CD14-positive monocyte (primary cell): ENCODE results near the gene SPIRE1. TPM values are rescaled to one million over a fixed set of nuclear protein-coding genes. Genes with fewer than 3 reads are reported as not detected.

ENCODE experiments used
- DNase-seq, 3 donors: peaks; one replicate each; pipeline ENCODE4 v3.0.0-alpha.2; 2011 to 2022
- H2AFZ ChIP-seq: 2 replicates; pipeline ENCODE4 v1.6.0; 2012; ENCODE audit warnings: mild to moderate bottlenecking, low read depth, low read length, inconsistent platforms; ENCODE audit not compliant: insufficient read depth, poor library complexity, severe bottlenecking
- H3K27ac ChIP-seq, 2 donors: 1 replicate in 1 of 2; 2 replicates in 1 of 2; pipeline ENCODE4 v1.5.1; 2012 to 2013; ENCODE audit warnings: low read length in 2 of 2, control low read depth in 1 of 2, inconsistent platforms in 1 of 2, low read depth in 1 of 2, mild to moderate bottlenecking in 1 of 2
- H3K27me3 ChIP-seq, 2 donors: one replicate each; pipeline versions ENCODE4 v1.6.0 to v1.6.1; 2011 to 2013; ENCODE audit warnings: low read length in 2 of 2; ENCODE audit not compliant: control insufficient read depth in 2 of 2, insufficient read depth in 2 of 2
- H3K36me3 ChIP-seq, 2 donors: replicated peaks in 1 of 2; 1 replicate in 1 of 2; 2 replicates in 1 of 2; pipeline versions ENCODE4 v1.5.1 to v1.6.1; 2012 to 2013; ENCODE audit warnings: low read length in 2 of 2, control low read depth in 1 of 2, inconsistent platforms in 1 of 2, mild to moderate bottlenecking in 1 of 2; ENCODE audit not compliant: insufficient read depth in 2 of 2, control insufficient read depth in 1 of 2
- H3K4me1 ChIP-seq, 2 donors: 1 replicate in 1 of 2; 2 replicates in 1 of 2; pipeline versions ENCODE4 v1.5.1 to v1.6.1; 2012 to 2013; ENCODE audit warnings: low read length in 2 of 2, control low read depth in 1 of 2, inconsistent platforms in 1 of 2, mild to moderate bottlenecking in 1 of 2, moderate library complexity in 1 of 2; ENCODE audit not compliant: insufficient read depth in 2 of 2, control insufficient read depth in 1 of 2
- H3K4me2 ChIP-seq: replicated peaks from 2 replicates; pipeline ENCODE3; 2012; ENCODE audit warnings: low read length, moderate library complexity, mild to moderate bottlenecking; ENCODE audit not compliant: poor library complexity, severe bottlenecking; ENCODE audit errors: extremely low read depth
- H3K4me3 ChIP-seq, 3 experiments: fragments of 200-600 bp in 1 of 3; sonication (generic) in 1 of 3; replicated peaks in 1 of 3; 1 replicate in 2 of 3; 2 replicates in 1 of 3; pipeline ENCODE4 v1.5.1; 2011 to 2013; ENCODE audit warnings: low read length in 3 of 3, mild to moderate bottlenecking in 3 of 3, control low read depth in 2 of 3, low read depth in 2 of 3, inconsistent platforms in 1 of 3, moderate library complexity in 1 of 3
- H3K79me2 ChIP-seq: 2 replicates; pipeline ENCODE4 v1.6.0; 2012; ENCODE audit warnings: mild to moderate bottlenecking, control low read depth, inconsistent platforms, low read length, moderate library complexity; ENCODE audit not compliant: insufficient read depth
- H3K9ac ChIP-seq: 2 replicates; pipeline ENCODE4 v1.6.0; 2017; ENCODE audit warnings: low read length, mild to moderate bottlenecking; ENCODE audit not compliant: insufficient read depth, poor library complexity, severe bottlenecking
- H3K9me3 ChIP-seq, 2 donors: replicated peaks in 1 of 2; 1 replicate in 1 of 2; 2 replicates in 1 of 2; pipeline versions ENCODE4 v1.5.1 to v1.6.1; 2012 to 2013; ENCODE audit warnings: low read length in 2 of 2, control low read depth in 1 of 2; ENCODE audit not compliant: control insufficient read depth in 1 of 2, insufficient read depth in 1 of 2
- H4K20me1 ChIP-seq: 2 replicates; pipeline ENCODE4 v1.6.0; 2012; ENCODE audit warnings: mild to moderate bottlenecking, low read length, control low read depth, moderate library complexity; ENCODE audit not compliant: insufficient read depth
- H3K27ac Mint-ChIP-seq, 7 donors: one replicate each; pipeline ENCODE4 v1.8.0; 2020; ENCODE audit warnings: mild to moderate bottlenecking in 7 of 7, mixed read lengths in 7 of 7, moderate library complexity in 6 of 7, inconsistent platforms in 2 of 7
- H3K27me3 Mint-ChIP-seq, 3 donors: one replicate each; pipeline ENCODE4 v1.8.0; 2021 to 2022; ENCODE audit warnings: low read depth in 3 of 3, mild to moderate bottlenecking in 3 of 3, mixed read lengths in 3 of 3, moderate library complexity in 3 of 3, inconsistent platforms in 1 of 3
- H3K36me3 Mint-ChIP-seq, 2 donors: one replicate each; pipeline ENCODE4 v1.8.0; 2020; ENCODE audit warnings: mixed read lengths in 2 of 2, inconsistent platforms in 1 of 2, mild to moderate bottlenecking in 1 of 2
- H3K4me1 Mint-ChIP-seq: one replicate; pipeline ENCODE4 v1.8.0; 2020; ENCODE audit warnings: mild to moderate bottlenecking, mixed read lengths
- H3K4me3 Mint-ChIP-seq, 2 donors: one replicate each; pipeline ENCODE4 v1.8.0; 2020; ENCODE audit warnings: mild to moderate bottlenecking in 2 of 2, mixed read lengths in 2 of 2, moderate library complexity in 1 of 2
- H3K9me3 Mint-ChIP-seq, 7 donors: one replicate each; pipeline ENCODE4 v1.8.0; 2020 to 2022; ENCODE audit warnings: mixed read lengths in 7 of 7, mild to moderate bottlenecking in 6 of 7, moderate library complexity in 6 of 7, inconsistent platforms in 2 of 7
- WGBS: methylation state at CpG from one replicate; pipeline ENCODE4 v1.1.5; 2013; ENCODE audit warnings: missing lambda C conversion rate; ENCODE audit not compliant: insufficient coverage; 5-methylcytosine and 5-hydroxymethylcytosine counted together
- intact Hi-C, 2 donors: fragments of 100-400 bp; cut with micrococcal nuclease; formaldehyde crosslinking; loops; one replicate each; pipeline versions ENCODE4 v1.15.0 to v1.15.1; 2023
- polyA plus RNA-seq, 3 donors: library from polyadenylated mRNA; depleted of rRNA in 1 of 3; unstranded in 2 of 3; stranded (reverse) in 1 of 3; fragments of 300-500 nt in 2 of 3; fragments of >200 nt in 1 of 3; fragmentation: Illumina TruSeq in 2 of 3; gene quantifications; 1 replicate in 2 of 3; 2 replicates in 1 of 3; pipeline ENCODE4 v1.2.3, GENCODE V29; 2012 to 2021
- TF ChIP-seq, protein P1 (sequence below): fragments of 200-600 bp; IDR thresholded peaks from one replicate; pipeline ENCODE4 v1.8.0; 2022; ENCODE audit warnings: antibody characterized with exemption, mild to moderate bottlenecking

The SPIRE1 gene
- polyA plus RNA-seq, 3 donors: 1.7 to 1.9 (median 1.8) TPM

DNA sequence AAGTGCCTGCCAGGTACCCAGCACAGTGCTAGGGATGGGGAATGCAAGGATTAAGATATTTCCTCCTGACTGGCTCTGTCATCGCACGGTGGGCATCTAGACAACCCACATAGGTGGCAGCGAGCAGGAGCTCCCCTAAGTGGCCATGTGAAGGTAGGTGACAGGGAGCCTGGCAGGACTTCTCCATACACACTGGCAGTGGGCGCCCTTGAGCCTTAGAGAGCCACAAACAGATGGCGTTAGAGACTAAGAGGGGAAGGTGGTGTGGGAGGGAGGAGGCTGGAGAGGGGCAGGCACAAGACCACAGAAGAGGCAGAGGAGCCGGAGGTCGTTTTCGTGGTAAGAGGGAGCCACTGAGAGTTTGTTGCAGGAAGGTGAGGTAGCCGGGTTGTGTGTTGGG is 235.0 kb downstream of the SPIRE1 start:
- Histone ChIP-seq H2AFZ (no peak overlapping the region), H3K36me3 (no peaks in the 10 kb centered on the region), H3K9me3 (no peaks in the 10 kb centered on the region), H3K4me2 (no peak overlapping the region), H3K27me3 (no peaks in the 10 kb centered on the region), H3K4me3 (no peak overlapping the region), H3K79me2 (no peaks in the 10 kb centered on the region), H3K9ac (no peak overlapping the region), H3K4me1 (peaks cover 14 to 16% of the 10 kb centered on the region in 2 donors), H3K27ac (no peak overlapping the region), H4K20me1 (no peaks in the 10 kb centered on the region)
- DNase-seq: no peak
- Mint-ChIP-seq H3K4me1 (peaks cover 12% of the 10 kb centered on the region), H3K9me3 (peaks cover 0 to 2% (median 0%) of the 10 kb centered on the region in 7 donors), H3K36me3 (peaks cover 2 to 3% of the 10 kb centered on the region in 2 donors), H3K27me3 (peaks cover 0 to 12% (median 5%) of the 10 kb centered on the region in 3 donors), H3K27ac (no peak overlapping the region), H3K4me3 (no peak overlapping the region)
- intact Hi-C loops: no loop called here
- WGBS: 34% methylated on average over 6 of the region's 9 CpGs
- TF ChIP-seq, protein P1, sequence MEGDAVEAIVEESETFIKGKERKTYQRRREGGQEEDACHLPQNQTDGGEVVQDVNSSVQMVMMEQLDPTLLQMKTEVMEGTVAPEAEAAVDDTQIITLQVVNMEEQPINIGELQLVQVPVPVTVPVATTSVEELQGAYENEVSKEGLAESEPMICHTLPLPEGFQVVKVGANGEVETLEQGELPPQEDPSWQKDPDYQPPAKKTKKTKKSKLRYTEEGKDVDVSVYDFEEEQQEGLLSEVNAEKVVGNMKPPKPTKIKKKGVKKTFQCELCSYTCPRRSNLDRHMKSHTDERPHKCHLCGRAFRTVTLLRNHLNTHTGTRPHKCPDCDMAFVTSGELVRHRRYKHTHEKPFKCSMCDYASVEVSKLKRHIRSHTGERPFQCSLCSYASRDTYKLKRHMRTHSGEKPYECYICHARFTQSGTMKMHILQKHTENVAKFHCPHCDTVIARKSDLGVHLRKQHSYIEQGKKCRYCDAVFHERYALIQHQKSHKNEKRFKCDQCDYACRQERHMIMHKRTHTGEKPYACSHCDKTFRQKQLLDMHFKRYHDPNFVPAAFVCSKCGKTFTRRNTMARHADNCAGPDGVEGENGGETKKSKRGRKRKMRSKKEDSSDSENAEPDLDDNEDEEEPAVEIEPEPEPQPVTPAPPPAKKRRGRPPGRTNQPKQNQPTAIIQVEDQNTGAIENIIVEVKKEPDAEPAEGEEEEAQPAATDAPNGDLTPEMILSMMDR: no peak

DNA sequence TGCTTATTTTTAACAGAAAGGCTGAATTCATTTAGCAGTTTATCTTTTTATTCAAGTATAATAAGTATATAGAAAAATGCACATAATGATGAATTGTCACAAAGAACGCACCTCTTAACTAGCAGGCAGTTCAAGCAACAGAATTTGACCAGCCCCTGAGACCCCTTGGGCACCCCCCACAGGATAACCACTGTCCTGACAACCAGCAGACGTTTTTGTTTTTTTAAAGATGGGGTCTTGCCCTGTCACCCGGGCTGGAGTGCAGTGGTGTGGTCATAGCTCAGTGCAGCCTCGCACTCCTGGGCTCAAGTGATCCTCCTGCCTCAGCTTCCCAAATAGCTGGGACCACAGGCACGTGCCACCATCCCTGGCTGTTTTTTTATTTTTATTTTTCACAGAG is 236.2 kb downstream of the SPIRE1 start:
- no peak overlapping the region for H3K4me2 ChIP-seq
- H3K4me3 Mint-ChIP-seq: no peak overlapping the region
- no peak overlapping the region for H3K27ac ChIP-seq
- no peak overlapping the region for H3K4me3 ChIP-seq
- H4K20me1 ChIP-seq: no peaks in the 10 kb centered on the region
- H3K36me3 Mint-ChIP-seq: no peaks in the 10 kb centered on the region
- no peak overlapping the region for H3K9ac ChIP-seq
- no peak overlapping the region for H2AFZ ChIP-seq
- no peaks in the 10 kb centered on the region for H3K79me2 ChIP-seq
- peaks cover 0 to 2% (median 0%) of the 10 kb centered on the region in 7 donors for H3K9me3 Mint-ChIP-seq
- no peak for DNase-seq
- H3K27me3 Mint-ChIP-seq: peaks cover 0 to 12% (median 5%) of the 10 kb centered on the region in 3 donors
- H3K9me3 ChIP-seq: no peaks in the 10 kb centered on the region
- no peaks in the 10 kb centered on the region for H3K36me3 ChIP-seq
- intact Hi-C loops: no loop called here
- TF ChIP-seq, protein P1: no peak
- H3K27ac Mint-ChIP-seq: no peak overlapping the region
- WGBS: 100% methylated on average over 2 of the region's 5 CpGs
- peaks cover 14 to 16% of the 10 kb centered on the region in 2 donors for H3K4me1 ChIP-seq
- peaks cover 12% of the 10 kb centered on the region for H3K4me1 Mint-ChIP-seq
- H3K27me3 ChIP-seq: no peaks in the 10 kb centered on the region
